HG03571 (cell line): ENCODE data around the gene DAPK1.

Experiments used
- ATAC-seq: cut with Tn5 transposase; IDR thresholded peaks from one replicate; pipeline ENCODE4 v1.9.1; 2021; ENCODE audit not compliant: unreplicated experiment

Gene DAPK1

DNA sequence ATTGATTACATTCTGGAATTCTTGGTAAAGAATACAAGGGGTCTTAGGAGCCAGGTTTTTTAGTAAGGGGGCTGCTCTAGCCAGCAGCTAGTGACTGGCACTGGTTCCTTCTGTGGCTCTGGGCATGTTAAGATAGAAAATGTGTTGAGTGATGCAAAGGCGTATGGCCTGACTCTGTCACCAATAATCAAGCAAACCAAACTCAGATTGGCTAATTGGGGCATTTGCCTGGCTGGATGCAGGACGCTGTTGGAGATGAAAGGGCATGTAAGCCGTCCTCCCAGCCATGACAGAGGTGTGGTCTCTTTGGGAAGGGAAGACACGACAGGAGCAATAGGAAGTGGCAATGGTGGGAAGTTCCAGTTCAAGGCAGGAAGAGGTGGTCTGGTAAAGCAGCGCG is 140.6 kb downstream of the DAPK1 start:
- no peak for ATAC-seq

DNA sequence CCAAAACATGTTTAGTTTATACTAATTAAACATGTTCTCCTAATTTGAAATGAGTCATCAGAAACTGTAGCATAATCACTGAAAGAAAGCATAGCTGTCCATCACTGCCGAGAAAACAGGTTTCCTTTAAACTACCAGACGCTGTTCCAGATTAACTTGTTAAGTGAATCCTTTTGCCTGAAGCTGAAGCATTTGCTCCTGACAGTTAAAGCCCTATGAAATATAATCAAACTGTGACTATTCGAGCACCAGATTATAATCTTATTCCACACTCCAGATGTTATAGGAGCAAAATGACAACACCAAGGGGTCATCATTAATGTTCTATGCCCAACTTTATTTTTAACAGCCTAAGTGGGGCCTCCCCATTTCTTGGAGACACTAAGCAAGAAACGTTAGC is 142.3 kb downstream of the DAPK1 start:
- ATAC-seq, result no peak

DNA sequence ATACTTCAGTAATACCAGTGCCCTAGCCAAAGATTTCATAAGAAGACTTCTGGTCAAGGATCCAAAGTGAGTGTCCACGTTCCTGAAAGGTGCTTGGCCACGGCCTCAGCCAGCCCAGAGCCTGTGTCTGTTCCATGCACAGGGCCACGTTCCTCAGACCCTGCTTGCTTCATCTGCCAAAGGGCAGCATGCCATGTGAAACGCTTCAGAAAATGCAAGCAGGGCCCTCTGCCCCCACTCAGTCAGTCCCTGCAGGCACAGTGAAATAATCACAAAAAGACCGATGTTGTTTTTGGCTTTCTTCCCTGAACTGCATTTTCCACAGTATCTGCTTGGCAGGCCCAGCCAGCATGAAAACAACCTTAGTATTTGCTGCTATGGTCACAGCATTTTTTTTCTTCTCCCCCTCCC is 142.7 kb downstream of the DAPK1 start:
- no peak for ATAC-seq

DNA sequence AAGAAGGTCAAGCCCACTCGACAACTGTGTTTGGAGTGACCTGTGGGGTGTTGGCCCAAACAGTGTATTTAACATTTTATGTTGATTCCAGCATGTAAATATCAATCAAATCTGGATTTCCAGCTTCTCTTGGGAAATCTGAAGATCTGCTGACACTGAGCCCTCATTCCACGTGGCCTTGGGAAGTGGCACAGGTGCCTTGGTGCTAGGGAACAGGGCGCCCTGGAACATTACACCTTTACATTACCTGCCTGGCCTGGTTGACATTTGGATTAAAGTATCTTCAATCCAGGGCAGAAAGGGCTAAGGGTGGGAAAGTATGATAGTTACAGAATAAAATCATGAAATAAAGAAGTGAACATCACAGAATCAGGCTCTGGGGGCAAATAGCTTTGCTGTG is 143.4 kb downstream of the DAPK1 start:
- no peak for ATAC-seq

DNA sequence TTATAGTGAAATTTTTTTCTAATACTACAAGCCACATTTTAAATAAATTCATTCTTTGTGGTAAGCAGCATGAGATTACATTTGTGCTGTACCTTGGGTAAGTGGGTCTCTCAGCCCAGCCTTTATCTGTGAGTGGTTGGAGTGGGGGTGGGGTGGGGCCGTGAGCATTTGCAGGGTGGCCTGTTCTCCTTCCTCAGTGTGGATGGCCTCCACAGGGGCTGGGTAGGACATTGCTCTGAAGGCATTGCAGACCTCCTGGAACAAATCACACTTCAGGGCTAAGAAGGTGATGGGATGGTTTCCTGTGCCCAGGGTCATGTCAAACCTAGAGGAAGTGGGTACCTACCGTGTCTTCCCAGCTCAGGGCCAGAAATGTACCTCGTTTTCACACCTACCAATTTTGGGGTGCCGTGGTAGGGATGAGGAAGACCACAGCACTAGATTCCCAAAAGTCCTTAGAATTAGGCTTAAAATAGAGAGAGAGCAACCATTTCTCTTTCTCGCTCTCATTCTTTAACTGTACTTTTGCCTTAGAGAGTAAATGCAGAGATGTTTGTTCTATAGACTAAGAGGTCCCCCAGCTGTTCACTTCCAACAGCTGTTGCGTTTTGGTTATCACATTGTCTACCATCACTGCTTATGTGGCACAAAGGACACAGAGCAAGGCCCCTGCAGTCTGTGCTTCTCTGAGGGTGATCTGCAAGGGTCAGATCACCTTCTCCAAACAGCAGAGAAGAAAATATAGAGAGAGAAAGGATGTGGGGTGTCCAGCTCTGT is 144.9 kb downstream of the DAPK1 start:
- ATAC-seq, result no peak

DNA sequence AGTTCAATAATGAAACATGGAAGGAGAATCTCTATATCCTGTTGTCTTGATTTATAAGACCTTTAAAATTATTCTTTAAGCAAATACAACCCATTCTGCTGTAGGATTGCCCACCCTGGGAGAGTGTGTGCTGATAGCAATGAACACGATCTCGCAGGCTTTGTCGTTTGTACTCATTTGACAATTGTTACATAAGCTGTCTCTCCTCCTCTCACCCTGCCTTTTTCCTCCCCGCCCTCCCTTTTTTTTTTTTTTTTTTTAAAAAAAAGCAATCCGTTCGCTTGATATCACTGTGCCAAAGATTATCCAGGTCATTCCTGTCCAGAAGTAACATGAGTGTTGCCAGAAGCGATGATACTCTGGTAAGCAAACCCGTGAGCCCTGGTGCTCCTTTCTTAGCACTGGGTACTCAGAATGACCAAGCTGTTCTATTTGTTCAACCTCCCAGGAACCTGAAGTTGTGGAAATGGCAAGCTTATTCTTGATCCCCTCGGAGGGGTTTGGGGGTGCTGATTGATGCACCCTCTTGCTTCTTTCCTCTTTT is 145.5 kb downstream of the DAPK1 start:
- no peak for ATAC-seq

DNA sequence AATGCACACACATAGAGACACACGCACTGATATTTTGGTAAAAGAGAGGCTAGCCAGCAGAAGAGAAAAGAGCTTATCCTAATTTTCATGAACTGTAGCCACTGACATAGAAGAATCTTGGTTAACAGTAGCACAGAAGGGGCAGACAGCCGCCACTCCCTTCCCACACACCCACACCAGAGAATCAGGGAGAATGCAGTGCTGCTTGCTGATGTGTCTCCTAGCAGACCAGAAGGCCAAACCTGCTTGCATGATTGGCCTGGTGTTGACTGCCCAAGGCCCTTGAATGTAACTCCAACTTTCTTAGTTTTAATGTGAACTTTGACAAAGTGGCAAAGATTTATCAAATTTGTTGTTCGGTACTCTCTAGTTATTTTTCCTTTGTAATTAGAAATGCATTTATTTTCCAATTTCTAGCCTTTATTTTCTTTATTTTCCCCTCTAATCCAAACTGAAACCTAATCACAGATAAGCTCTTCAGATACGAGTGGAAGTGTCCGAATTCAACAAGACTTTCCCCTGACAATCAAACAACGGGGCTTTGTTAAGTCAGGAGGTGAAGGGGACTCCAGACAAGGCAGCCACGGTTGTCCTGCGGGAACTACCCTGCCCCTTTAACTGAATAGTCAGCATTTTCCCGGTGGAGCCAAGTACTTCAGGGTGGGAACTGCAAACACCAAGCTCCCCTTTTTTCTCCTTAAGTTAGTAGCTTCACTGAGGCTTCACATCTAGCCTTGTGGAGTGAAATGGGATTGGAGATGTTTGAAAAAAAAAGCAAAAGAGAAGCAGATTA is 146.3 kb downstream of the DAPK1 start:
- ATAC-seq, result no peak

DNA sequence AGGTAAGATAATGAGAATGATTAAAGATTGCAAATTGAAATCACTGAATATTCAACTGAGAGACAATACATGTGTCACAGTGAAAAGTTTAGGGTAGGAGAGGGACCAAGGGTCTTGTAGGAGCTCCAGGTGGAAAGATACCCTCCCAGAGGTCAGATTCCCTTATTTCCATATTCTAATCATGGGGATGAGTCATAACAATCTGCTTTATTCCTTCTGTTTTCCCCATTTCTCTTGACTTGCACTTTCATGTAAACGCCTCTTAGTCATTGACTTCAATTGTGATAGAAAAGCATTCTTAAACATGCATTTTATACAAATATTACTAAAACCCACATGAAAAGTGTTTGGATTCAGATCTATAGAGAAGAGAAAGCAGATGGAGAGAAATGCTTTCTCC is 147.0 kb downstream of the DAPK1 start:
- ATAC-seq, result no peak

DNA sequence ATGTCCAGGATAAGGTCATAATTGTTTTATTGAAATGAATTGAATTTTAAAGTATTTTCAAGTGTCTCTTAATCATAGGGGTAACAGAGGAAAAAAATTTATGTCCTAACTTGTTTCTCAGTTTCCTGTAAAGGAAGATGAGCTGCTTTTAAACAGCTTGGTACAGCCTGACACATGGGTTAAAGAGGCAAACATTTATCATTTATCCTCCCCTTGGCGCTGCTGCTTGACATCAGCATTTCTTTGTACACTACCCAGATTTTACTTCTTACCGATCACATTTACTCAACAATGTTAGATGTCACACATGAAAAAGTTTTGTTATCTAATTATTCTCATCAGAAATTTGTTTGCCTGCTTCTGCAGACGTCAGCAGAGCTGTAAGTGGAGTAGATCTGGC is 148.9 kb downstream of the DAPK1 start:
- no peak for ATAC-seq

DNA sequence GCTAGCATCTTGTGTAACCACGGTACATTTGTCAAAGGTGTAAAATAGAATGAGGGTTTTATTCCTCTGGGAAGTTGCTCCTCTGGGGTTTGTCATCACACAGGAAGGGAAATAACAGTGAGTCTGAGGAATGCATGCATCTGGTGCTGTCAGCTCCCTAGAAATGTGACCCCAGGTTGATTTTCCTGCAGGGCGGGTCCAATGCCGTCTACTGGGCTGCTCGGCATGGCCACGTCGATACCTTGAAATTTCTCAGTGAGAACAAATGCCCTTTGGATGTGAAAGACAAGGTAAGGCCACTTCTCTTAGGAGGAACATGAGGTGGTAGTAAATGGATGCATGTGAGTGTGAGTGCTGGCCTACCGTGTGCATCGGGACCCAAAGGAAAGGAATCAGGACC is 149.4 kb downstream of the DAPK1 start:
- no peak for ATAC-seq

DNA sequence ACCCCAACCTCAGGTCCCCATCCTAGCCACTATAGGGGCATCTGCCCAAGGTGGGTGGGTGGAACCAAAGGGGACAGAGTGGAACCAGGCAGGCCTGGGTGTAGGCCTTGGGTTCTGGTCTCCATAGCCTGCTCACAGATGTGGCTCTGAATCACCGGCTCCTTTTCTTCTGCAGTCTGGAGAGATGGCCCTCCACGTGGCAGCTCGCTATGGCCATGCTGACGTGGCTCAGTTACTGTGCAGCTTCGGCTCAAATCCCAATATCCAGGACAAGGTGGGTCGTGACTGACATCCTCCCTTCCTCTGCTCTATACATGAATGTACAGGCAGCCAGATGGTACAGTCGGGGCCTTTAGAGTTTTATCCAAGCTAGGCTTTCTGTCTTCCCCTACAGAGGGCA is 150.9 kb downstream of the DAPK1 start:
- no peak for ATAC-seq

DNA sequence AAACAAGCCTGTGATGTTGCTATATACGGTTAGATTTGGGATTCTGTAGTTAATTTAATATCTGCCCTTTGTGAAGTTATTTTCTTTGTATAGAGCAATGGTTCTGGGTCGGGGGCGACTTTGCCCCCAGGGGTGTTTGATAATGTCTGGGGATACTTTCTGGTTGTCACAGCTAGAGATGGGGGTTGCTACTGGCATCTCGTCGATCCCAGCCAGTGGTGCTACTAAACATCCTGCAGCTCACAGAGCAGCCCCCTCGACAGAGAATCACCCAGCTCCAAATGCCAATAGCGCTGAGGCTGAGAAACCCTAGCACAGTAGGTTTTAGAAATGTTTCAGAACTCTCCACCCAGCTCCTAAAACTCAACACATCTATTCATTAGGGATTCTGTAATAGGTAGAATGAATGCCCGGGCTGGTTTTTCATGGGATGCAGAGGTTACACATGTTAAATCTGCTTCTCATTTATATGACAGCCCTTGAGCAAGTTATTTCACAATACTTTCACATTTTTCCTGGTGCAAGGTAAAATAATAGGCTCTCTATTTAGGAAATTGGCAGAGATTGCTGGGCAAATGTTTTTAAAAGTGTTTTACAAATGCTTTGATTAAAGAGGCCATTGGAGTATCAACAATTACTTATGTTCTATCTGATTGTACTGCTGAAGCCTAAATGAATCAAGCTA is 153.1 kb downstream of the DAPK1 start:
- no peak for ATAC-seq

DNA sequence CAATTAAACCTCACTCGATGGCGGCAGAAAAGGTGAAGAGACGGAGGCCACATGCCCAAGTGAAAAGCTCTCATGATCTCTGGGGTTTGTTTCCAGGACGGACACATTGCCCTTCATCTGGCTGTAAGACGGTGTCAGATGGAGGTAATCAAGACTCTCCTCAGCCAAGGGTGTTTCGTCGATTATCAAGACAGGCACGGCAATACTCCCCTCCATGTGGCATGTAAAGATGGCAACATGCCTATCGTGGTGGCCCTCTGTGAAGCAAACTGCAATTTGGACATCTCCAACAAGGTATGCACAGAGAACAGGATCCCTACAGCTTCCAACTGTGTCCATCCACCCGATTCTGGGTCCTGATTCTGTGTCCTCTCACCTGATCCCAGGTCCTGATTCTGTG is 153.8 kb downstream of the DAPK1 start:
- ATAC-seq, result no peak

DNA sequence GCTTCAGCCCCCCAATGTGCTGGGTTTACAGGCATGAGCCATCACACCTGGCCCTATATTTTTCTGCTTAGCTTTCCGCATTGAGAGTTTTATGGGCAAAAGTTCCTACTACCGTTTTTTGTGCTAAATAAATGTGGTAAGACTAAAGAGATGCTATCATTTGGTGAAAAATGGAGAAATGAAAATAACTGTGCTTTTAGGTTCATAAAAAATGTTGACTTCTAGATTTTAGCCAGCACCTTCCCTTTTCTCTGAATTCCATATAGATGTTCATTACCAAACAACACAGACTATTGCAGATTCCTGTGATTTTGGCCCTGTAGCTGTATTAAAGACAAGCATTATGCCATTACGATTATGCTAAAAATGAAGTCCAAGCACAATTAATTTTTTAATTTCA is 156.3 kb downstream of the DAPK1 start:
- ATAC-seq, result no peak

DNA sequence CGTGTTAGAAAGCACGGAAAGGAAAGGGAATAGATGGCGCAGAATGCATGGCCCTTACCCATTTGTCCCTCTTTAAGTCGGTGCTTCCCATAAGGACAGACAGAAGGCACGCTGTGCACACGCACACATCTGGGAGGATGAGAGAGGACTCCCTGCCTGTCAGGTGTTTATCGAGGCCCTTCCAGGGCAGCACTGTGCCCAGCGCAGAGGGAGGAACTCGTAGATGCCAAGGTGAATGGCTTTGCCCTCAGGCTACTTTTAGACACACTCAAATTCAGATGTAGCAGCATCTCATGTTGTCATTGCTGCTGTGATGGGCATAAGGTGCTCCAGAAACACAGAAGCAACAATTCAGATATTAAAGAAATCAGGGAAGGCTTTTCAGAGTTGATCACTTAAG is 158.1 kb downstream of the DAPK1 start:
- ATAC-seq, result no peak

DNA sequence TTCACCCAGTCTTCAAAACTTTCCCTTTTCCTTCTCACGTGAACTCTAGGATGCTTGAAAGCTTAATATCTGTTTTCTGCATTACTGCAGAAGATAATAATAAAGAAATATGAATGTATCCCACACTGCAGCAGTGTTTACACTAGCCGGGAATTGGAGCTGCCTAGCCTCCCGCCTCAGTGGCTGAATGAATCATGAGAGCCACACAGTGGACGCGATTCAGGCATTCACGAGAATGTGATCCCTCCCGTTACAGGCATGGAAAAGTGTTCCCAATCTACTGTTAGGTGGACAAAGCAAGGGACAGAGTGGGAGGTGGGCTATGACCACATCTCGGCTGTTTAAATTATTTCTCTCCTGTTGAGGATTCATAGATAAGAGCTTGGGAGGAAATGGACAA is 158.8 kb downstream of the DAPK1 start:
- no peak for ATAC-seq

DNA sequence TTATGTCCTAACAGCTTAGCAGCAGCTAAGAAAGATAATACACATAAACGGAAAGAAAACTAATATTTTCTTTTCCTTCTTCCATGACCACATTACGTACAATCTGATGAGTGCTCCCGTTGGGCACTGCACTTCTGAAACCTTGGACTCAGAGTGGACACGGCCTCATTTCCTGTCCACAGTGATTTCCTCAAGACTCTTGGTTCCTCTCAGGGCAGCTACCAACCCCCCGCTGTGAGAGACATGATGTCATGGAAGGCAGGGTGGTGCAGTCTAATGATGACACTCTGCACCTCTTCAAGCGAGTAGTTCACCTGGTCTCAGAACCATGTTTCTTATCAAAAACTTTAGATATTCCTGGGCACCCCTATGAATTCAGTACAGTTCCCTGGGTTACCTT is 159.5 kb downstream of the DAPK1 start:
- no peak for ATAC-seq

DNA sequence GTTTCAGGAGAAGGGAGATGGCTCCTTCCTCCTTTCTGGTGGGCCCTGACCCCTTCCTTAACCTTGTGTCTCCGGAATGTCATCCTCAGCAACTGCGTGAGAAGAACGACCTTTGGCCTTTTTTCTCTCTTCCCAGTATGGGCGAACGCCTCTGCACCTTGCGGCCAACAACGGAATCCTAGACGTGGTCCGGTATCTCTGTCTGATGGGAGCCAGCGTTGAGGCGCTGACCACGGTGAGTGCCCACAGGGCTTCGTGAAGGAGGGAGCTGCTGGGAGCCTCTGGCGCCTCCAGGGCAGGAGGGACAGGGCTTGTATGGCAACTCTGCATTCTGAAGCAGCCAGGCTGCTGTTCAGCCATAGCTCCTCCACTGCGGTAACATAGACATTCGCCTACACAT is 160.2 kb downstream of the DAPK1 start:
- no peak for ATAC-seq

DNA sequence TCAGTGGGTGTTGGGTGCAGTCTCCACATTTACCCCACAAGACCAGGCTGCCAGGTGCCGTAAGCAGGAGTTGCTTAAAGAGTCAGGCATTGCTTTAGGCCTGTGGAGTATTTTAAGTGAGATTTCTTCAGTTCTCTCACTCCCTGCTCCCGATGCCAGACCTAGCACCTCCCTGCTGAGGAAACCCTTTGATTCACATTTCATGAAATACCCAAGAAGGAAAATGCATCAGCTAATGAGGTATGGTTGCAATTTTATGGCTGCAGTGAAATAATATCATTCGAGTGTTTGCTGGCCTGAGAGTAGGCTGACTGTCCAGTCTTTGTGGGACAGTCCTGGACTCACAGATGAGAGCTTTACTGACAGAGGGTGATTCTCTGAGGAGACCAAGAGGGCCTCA is 160.8 kb downstream of the DAPK1 start:
- ATAC-seq, result no peak

DNA sequence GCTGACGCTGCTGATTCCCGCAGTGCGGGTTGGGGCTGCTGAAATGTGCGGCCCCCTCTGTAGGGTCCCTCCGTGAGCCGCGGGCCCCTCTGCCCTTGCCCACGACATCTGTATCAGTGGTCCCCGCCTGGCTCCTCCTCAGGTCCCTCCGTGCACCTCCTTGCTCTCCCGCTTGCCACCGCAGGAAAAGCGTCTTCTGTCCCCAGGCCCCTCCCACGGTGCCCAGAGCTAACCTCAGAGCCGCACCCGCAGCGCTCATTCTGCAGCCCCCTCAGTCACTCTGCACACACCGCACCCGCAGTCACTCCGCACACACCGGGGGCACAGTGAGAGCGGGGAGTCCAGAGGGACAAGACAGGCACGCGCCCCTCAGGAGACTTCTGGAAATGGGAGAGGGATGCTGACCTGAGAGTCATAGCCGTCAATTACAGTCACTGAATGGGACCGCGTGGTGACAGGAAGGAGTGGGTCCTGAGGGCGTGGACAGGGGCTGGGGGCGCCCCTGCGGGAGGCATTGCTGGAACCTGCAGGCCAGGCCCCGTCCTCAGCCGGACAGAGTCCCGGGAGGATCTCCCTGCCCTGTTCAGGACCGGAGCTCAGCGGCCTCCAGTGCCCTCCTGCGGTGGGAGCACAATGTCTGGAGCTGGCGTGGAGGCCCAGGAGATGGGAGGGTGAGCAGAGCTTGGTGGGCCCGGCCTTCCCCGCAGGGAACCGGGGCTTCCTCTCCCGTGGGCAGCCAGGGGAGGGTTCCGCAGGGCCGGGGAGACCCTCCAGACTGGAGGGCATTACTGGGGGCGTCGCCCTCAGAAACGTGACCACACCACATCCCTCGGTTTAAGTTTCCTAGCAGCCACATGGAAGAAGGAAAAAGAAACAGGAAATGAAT is 162.1 kb downstream of the DAPK1 start:
- no peak for ATAC-seq

DNA sequence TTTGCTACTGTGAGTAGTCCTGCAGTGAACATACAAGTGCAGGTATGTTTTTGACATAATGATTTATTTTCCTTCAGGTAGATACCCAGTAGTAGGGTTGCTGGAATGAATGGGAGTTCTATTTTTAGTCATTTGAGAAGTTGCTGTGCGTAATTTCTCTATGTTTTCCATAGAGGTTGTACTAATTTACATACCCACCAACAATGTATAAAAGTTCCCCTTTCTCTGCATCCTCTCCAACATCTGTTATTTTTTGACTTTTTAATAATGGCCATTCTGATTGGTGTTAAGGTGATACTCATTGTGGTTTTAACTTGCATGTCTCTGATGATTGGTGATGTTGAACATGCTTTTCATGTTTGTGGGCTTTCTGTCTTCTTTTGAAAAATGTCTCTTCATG is 163.6 kb downstream of the DAPK1 start:
- ATAC-seq, result no peak
